Gastroesophageal sphincter (tissue), 4 donors: ENCODE measurements around the gene DMC1. TPM values are rescaled to one million over a fixed set of nuclear protein-coding genes. Genes with fewer than 3 reads are reported as not detected.
"Not testable (repeated sequence)": the region's sequence is repeated elsewhere in the genome, so short reads cannot be mapped to it uniquely, and the experiment has no call there.

ENCODE experiments used
- ATAC-seq: fragments of 150-250 bp; one replicate; pipeline ENCODE4 v1.9.1; 2016; ENCODE audit warnings: mild to moderate bottlenecking, moderate library complexity
- H3K27ac ChIP-seq, 4 donors: fragments of 200-600 bp; sonication (generic) in 3 of 4; 1 replicate in 3 of 4; 2 replicates in 1 of 4; pipeline ENCODE4 v1.5.1; 2016 to 2019
- H3K27me3 ChIP-seq: fragments of 200-600 bp; sonication (generic); one replicate; pipeline ENCODE4 v1.5.1; 2019
- H3K36me3 ChIP-seq, 2 donors: fragments of 200-600 bp; sonication (generic); one replicate each; pipeline ENCODE4 v1.5.1; 2019; ENCODE audit warnings: control low read depth in 1 of 2
- H3K4me1 ChIP-seq, 3 donors: fragments of 200-600 bp; sonication (generic); 1 replicate in 2 of 3; 2 replicates in 1 of 3; pipeline ENCODE4 v1.5.1; 2016 to 2019; ENCODE audit warnings: control low read depth in 2 of 3
- H3K4me3 ChIP-seq, 2 donors: fragments of 200-600 bp; sonication (generic); one replicate each; pipeline ENCODE4 v1.5.1; 2019; ENCODE audit warnings: mild to moderate bottlenecking in 1 of 2, moderate library complexity in 1 of 2
- H3K9me3 ChIP-seq, 3 donors: fragments of 200-600 bp; sonication (generic); one replicate each; pipeline ENCODE4 v1.5.1; 2017 to 2019; ENCODE audit warnings: control low read depth in 2 of 3
- CTCF ChIP-seq, 4 experiments: fragments of 200-600 bp in 2 of 4; fragments of 450-650 bp in 2 of 4; sonication (generic) in 1 of 4; IDR thresholded peaks; one replicate each; pipeline ENCODE4 v1.5.1; 2017 to 2019; ENCODE audit warnings: antibody characterized with exemption in 4 of 4, mild to moderate bottlenecking in 2 of 4, moderate library complexity in 2 of 4
- EP300 ChIP-seq: sonication (generic); formaldehyde crosslinking; IDR thresholded peaks from one replicate; pipeline ENCODE4 v1.6.1; 2017; ENCODE audit warnings: antibody characterized with exemption, mild to moderate bottlenecking
- POLR2A ChIP-seq, 2 donors: fragments of 450-650 bp; IDR thresholded peaks; one replicate each; pipeline ENCODE4 v1.6.1; 2017; ENCODE audit warnings: antibody characterized with exemption in 2 of 2, mild to moderate bottlenecking in 2 of 2, moderate library complexity in 1 of 2
- POLR2AphosphoS5 ChIP-seq: sonication (generic); formaldehyde crosslinking; IDR thresholded peaks from one replicate; pipeline ENCODE4 v1.6.1; 2017; ENCODE audit warnings: antibody characterized with exemption
- WGBS, 2 donors: methylation state at CpG; one replicate each; pipeline ENCODE4 v1.1.5; 2018; ENCODE audit warnings: low coverage in 1 of 2; 5-methylcytosine and 5-hydroxymethylcytosine counted together
- total RNA-seq, 4 donors: library from RNA; depleted of rRNA; stranded (reverse); fragments of >200 nt; gene quantifications; one replicate each; pipeline ENCODE4 v1.1.0, GENCODE V29; 2016

The DMC1 gene
- total RNA-seq, 4 donors from 2014 or later = 1.7 to 5.0 (median 2.2) TPM

GRCh38 chr22:38479096-38479837 is 90.7 kb downstream of the DMC1 start:
- Histone ChIP-seq H3K27ac (peak overlapping the region in 1 of 4 donors; percentile 25), H3K36me3 (peaks cover 6 to 47% of the 10 kb centered on the region in 2 donors), H3K4me1 (no peaks in the 10 kb centered on the region), H3K4me3 (no peak overlapping the region), H3K27me3 (no peaks in the 10 kb centered on the region), H3K9me3 (no peaks in the 10 kb centered on the region)
- no peak for ATAC-seq
- no peak for TF ChIP-seq POLR2A (IDR thresholded peaks at IDR 0.05)
- TF ChIP-seq POLR2AphosphoS5 = no peak
- no peak for TF ChIP-seq EP300
- TF ChIP-seq CTCF (IDR thresholded peaks at IDR 0.05) = no peak
- 63 to 65% methylated on average over 5 to 6 of the region's 7 CpGs for WGBS, 2 donors

DNA sequence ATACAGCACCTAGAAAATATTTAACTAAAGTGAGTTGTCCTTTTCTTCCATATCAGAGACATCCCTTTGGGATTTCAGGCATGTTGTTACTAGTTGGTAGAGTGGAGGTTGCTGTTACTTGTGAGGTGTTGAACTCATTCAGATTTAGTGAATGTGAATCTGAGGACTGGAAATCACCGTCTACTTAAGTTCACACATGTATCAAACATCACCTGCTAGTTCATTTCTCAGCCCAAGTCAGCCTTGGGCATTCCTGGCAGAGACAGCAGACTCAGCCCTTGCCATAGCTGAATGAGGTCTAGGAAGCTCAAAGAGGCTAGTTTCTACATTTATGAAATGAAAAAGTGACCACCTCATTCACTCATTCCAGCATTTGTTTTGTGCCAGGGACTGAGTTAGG is 92.4 kb downstream of the DMC1 start:
- no peaks in the 10 kb centered on the region for H3K4me1 ChIP-seq
- TF ChIP-seq POLR2A (IDR thresholded peaks at IDR 0.05) (no peak), EP300 (no peak), CTCF (IDR thresholded peaks at IDR 0.05) (no peak), POLR2AphosphoS5 (no peak)
- no peak for ATAC-seq

DNA sequence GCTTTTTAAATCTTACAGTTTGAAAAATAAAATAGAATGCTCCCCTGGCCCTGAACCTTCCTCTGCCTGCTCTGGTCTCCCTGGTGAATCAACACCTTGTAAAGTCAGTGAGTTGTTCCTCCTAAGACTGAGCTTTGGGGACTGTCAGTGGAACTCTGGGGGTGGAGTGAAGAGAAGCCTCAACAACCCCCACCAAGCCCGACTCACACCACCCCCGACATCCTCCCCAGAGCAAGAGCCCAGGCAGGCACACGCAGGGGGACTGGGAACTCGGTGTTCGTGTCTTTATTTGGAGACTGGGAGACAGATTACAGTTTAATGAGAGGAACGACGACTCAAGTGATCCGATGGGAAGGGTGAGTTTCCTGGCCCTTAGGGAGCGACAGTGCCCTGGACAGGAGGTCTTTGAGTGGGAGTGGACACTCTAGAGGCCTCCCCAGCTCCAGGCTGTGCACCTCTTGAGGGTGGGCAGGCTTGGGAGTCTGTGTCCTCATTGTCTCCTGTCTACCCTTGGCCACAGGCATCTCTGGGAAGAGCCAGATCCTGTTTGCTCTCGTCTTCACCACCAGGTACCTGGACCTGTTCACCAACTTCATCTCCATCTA is 95.9 kb downstream of the DMC1 start:
- no peak for ATAC-seq
- no peak for TF ChIP-seq EP300
- TF ChIP-seq CTCF (IDR thresholded peaks at IDR 0.05) = no peak
- no peak for TF ChIP-seq POLR2A (IDR thresholded peaks at IDR 0.05)
- no peak for TF ChIP-seq POLR2AphosphoS5
- Histone ChIP-seq H3K9me3 (no peaks in the 10 kb centered on the region), H3K4me1 (peaks cover 0 to 3% (median 0%) of the 10 kb centered on the region in 3 donors), H3K27ac (no peak overlapping the region), H3K4me3 (no peak overlapping the region), H3K36me3 (no peaks in the 10 kb centered on the region), H3K27me3 (no peaks in the 10 kb centered on the region)
- 76% methylated on average over 7 of the region's 10 CpGs; no CpG with 5 or more reads in 1 of the 2 donors for WGBS, 2 donors

More for the DNA sequence above, 92.4 kb downstream of the DMC1 start:
- Histone ChIP-seq H3K36me3 (peaks cover 0 to 30% of the 10 kb centered on the region in 2 donors), H3K27me3 (no peaks in the 10 kb centered on the region), H3K27ac (no peak overlapping the region), H3K4me3 (no peak overlapping the region), H3K9me3 (no peaks in the 10 kb centered on the region)
- no CpG with 5 or more reads among the region's 1 CpG for WGBS, 2 donors

DNA sequence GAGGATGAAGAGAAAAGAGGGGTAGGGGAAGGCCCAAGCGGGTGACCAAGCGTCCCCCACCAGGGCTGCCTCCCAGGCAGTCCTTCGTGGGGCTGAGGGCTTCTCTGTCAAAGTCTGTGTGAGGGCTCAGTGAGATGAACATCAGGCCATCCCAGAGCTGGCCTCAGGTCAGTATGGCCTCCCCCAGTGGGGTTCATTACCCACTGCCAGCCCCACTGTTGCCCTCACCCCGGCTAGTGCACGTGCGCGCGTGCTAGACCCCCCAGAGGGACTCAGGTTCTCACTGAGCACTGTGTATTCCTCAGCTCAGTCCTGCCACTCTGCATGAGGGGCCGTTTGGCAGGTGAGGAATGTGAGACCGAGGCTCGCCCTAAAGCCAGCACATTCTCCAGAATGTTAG is 98.7 kb downstream of the DMC1 start:
- TF ChIP-seq POLR2A (IDR thresholded peaks at IDR 0.05) = no peak
- TF ChIP-seq CTCF (IDR thresholded peaks at IDR 0.05) = no peak
- TF ChIP-seq POLR2AphosphoS5 = no peak
- no peak for TF ChIP-seq EP300
- WGBS, 2 donors = 78 to 88% methylated on average over 3 to 4 of the region's 11 CpGs
- H3K4me1 ChIP-seq = peaks cover 0 to 25% (median 10%) of the 10 kb centered on the region in 3 donors
- H3K27ac ChIP-seq = no peak overlapping the region
- ATAC-seq = no peak
- H3K4me3 ChIP-seq = no peak overlapping the region
- H3K27me3 ChIP-seq = no peaks in the 10 kb centered on the region
- H3K36me3 ChIP-seq = no peaks in the 10 kb centered on the region
- no peaks in the 10 kb centered on the region for H3K9me3 ChIP-seq

GRCh38 chr22:38470179-38470578 is 99.8 kb downstream of the DMC1 start:
- WGBS, 2 donors = 87 to 90% methylated on average over 2 to 7 of the region's 10 CpGs
- Histone ChIP-seq H3K27me3 (peaks cover 10% of the 10 kb centered on the region), H3K4me1 (peaks cover 0 to 25% (median 10%) of the 10 kb centered on the region in 3 donors)
- not testable (repeated sequence) for H3K36me3 ChIP-seq, H3K9me3 ChIP-seq, H3K27ac ChIP-seq, H3K4me3 ChIP-seq, ATAC-seq
